GM19328 (cell line): Measurements from ENCODE around the gene TTYH1.
"Not testable (repeated sequence)": the region's sequence is repeated elsewhere in the genome, so short reads cannot be mapped to it uniquely, and the experiment has no call there.

Experiments
- ATAC-seq: cut with Tn5 transposase; IDR thresholded peaks from one replicate; pipeline ENCODE4 v1.9.1; 2021; ENCODE audit warnings: mild to moderate bottlenecking, moderate library complexity; ENCODE audit not compliant: unreplicated experiment

TTYH1 gene

GRCh38 chr19:54436628-54437252 lies 21.5 kb downstream of the TTYH1 start:
- ATAC-seq: no peak

DNA sequence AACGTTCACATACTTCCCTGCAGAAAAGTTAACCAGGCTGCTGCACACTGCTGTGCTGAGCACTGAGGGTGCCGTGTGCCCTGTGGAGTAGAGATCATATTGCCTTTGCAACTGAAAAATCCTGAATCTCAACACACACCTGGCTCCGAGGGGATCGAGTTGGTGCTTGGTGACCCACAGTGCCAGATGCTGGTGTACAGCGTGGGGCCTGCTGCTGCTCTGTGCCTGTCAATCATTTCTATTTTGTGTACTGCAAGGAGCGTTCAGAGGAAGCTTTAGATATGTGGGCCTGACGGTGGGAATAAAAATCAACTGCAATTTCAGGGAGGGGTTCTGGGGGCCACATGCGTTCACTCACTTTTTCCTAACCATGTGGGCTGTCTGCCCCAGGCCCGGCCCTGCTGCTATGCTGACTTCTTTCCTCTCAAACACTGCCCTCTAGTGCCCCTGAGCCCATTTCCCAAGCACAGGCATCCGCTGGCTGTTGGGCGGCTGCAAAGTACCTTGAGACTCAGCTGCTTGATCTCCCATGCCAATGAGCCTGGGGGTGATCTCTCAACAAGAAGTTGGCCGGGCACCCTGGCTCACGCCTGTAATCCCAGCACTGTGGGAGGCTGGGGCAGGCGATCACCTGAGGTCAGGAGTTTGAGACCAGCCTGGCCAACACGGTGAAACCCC lies 24.0 kb downstream of the TTYH1 start:
- no peak for ATAC-seq

DNA sequence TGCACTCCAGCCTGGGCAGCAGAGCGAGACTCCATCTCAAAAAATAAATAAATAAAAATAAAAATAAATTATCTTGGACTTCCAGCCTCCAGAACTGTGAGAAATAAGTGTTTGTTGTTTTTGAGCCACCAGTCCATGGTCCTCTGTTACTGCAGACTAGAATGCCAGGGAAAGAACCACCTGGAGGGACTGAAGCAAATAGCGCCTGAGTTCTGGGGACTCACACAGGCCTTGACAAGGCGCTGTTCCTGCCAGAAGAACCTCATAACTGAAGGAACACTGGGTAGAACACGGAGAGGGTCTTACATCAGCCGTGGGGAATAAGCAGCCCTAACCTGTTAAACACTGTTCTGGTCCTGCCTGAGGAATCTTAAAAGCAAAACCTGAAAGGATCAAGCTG lies 25.4 kb downstream of the TTYH1 start:
- no peak for ATAC-seq

GRCh38 chr19:54444737-54445136 lies 29.5 kb downstream of the TTYH1 start:
- no peak for ATAC-seq

DNA sequence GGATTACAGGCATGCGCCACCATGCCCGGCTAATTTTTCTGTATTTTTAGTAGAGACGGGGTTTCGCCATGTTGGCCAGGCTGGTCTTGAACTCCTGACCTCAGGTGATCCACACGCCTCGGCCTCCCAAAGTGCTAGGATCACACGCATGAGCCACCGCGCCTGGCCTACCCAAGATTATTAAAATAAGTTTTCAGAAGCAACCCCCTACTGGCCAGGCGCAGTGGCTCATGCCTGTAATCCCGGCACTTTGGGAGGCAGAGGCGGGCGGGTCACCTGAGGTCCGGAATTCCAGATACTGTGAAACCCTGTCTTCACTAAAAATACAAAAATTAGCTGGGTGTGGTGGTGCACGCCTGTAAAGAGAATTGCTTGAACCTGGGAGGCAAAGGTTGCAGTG lies 31.1 kb downstream of the TTYH1 start:
- ATAC-seq: not testable (repeated sequence)

DNA sequence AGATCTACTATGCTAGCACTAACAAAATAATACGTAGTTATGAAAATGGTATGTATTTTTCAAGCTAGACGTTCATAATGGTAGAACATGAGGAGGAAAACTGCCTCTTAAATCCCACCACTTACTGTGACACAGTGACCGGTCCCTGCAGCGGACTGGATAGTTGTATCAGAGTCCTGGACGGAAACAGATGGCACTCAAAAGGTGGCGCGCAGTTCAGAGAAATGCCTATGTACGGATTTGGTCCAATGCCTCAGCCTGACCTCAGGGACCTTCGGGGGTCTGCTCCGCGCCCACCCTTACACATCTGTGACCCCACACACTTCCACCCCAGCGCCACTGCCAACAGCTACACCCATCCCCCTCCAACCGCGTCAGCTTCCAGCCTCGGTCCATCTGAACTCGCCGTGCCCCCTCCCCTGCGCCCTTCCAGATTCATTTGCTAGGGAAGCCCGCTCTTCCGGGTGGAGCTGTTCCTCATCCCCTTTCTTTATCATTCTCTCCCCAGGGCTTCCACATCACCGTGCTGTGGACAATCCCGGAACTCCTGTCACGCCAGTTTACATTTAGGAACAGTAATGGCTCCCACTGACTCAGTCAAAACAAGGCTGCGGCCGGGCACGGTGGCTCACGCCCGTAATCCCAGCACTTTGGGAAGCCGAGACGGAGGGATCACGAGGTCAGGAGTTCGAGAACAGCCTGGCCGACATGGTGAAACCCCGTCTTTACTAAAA lies 32.9 kb downstream of the TTYH1 start:
- no peak for ATAC-seq

DNA sequence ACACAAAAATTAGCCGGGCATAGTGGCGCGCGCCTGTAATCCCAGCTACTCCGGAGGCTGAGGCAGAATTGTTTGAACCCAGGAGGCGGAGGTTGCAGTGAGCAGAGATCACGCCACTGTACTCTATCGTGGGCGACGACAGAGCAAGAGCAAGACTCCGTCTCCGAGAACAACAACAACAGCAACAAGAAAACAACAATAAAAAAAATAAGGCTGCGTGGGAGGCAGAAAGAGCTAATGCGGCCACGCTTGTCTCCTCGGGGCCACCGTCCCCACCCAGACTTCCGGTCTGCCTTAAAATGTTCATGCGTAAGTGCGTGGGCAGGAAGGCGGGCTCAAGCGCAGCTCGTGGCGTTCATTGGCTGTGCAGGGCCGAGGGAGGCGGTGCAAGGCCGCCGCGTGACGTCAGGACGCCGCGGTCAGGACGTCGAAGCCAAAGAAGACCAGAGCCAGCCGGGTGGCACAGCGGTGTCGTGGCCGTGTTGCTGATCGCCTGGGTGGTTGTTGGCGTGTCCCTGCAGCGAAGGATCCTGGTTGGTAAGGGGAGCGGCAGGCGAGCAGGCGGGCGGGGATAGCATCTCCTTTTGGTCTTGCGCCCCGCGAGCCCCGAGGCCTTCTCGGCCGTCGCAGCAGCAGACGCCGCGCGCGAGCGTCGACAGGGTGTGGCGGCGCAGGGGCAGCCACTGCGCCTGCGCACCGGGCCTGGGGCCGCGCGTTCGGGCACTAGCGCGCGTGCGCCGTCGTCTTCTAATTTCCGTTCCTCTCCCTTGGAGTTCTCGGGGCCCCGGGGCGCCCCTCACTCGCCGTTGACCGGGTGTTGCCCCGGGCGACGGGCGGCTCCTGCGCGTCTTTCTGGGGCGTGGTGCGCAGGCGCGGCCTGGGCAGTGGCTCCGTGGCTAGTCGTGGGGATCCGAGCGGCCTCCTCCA lies 33.8 kb downstream of the TTYH1 start, which contains the start of gene LENG8:
TSS of gene LENG8 (plus strand) at position 426 of the 927 bp plus-strand sequence. CDS start 2,146 bp downstream, outside the sequence.
- ATAC-seq: peak; percentile 92

GRCh38 chr19:54449701-54450069 lies 34.4 kb downstream of the TTYH1 start:
- no peak for ATAC-seq

- no peak for ATAC-seq
Measured at GRCh38 chr19:54451331-54451871, 36.1 kb downstream of the TTYH1 start.

DNA sequence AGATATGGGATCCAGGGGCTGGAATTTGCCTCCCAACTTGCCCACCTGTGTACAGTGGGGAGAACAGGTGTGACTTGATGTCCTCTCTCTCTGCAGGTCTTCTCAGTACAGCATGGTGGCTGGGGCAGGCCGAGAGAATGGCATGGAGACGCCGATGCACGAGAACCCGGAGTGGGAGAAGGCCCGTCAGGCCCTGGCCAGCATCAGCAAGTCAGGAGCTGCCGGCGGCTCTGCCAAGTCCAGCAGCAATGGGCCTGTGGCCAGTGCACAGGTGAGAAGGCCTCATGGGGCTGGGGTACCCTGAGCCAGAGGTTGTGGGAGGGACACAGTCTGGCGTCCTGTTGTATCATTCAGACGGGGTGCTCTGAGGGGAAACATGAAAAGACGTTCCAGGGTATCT lies 36.7 kb downstream of the TTYH1 start:
- ATAC-seq: no peak

DNA sequence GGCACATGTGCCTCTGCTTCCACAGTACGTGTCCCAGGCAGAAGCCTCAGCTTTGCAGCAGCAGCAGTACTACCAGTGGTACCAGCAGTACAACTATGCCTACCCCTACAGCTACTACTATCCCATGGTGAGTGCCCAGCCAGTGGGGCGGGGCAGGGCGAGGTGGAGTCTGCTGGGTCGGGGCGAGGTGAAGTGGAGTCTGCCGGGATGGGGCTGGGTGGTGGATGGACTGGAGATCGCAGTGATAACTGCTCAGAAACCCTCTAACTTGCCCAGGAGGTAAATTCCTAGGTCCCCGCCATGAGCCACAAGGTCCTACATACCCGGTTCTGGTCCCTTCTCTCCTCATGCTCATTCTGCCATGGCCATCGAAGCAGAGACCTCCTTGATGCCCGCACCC lies 37.4 kb downstream of the TTYH1 start:
- no peak for ATAC-seq

- no peak for ATAC-seq
Measured at GRCh38 chr19:54453921-54454780, 38.9 kb downstream of the TTYH1 start.

GRCh38 chr19:54454781-54455675 lies 39.8 kb downstream of the TTYH1 start:
- no peak for ATAC-seq

- ATAC-seq: no peak
Measured at GRCh38 chr19:54455786-54456422, 40.6 kb downstream of the TTYH1 start.

DNA sequence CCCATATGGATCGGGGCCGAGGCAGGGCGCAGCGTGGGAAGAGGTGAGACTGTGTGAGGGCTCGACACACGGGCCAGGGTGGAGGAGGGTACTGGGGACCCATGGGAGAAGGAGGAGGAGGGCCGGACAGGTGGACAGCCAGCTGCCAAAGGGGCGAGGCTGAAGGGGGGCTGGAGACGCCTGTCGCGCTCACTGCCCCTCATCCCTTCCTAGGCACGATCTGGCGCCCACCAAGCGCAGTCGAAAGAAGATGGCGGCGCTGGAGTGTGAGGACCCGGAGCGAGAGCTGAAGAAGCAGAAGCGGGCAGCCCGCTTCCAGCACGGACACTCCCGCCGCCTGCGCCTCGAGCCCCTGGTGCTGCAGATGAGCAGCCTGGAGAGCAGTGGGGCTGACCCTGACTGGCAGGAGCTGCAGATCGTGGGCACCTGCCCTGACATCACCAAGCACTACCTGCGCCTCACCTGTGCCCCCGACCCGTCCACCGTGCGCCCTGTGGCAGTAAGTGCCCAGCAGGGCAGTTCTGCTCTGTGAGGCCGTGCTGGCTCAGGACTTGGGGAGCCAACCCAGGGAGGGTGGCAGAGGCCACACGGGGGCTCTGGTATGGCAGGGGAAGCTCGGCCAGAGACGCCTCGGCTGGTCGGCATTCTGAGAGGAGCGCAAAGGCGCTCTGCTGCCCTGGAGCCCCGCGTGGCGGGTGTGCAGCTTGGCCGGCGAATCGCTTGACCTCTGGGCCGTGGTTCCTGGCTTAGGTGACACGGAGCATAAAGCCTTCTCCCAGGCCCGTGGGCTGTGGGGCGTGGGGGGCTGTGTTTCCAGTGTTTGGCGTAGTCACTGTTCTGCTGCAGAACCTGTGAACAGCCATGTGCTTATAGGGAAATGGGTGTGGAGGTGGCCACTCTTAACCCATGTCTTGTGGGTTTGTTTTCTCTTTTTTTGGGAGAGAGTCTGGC lies 41.4 kb downstream of the TTYH1 start:
- ATAC-seq: no peak

DNA sequence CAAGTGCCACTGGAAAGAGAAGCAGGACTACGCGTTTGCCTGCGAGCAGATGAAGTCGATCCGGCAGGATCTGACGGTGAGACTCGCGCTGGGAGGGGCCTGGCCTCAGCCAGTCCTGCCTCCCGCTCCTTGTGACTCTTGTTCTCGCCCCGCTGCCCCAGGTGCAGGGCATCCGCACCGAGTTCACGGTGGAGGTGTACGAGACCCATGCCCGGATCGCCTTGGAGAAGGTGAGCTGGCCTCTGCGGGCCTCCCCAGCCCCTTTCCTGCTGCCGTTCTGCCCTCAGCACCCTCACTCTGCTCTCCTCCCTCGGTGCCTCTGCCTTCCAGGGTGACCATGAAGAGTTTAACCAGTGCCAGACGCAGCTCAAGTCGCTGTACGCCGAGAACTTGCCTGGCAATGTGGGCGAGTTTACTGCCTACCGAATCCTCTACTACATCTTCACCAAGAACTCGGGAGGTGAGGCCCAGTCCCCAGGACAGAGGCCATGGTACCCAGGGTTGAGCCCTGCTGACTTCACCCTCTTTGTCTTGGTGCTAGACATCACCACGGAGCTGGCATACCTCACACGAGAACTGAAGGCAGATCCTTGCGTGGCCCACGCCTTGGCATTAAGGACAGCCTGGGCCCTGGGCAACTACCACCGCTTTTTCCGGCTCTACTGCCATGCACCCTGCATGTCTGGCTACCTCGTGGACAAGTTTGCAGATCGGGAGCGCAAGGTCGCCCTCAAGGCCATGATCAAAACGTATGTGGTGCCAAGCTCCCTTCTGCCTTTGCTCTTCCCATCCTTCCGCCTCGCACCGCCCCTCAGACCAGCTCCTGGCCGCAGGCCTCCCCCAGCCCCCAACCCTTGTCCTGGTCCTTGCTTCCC lies 42.7 kb downstream of the TTYH1 start:
- ATAC-seq: no peak
